ENCODE data around the gene MOBP.
A peak's percentile ranks its signal among the peaks of the same experiment; 100 is the strongest.

MOBP gene

GRCh38 chr3:39532777-39533176 is 65.3 kb downstream of the MOBP start:
- no peak for TF ChIP-seq CTCF (IDR thresholded peaks at IDR 0.05; ENCODE audit: low read depth, low read length, missing control alignments)
- H3K4me3 ChIP-seq (replicated peaks; ENCODE audit: low read depth, low read length), result no peak overlapping the region
- no peak for DNase-seq (ENCODE audit: extremely low read depth, low read depth)

- no peak overlapping the region for H3K4me3 ChIP-seq (replicated peaks; ENCODE audit: low read depth, low read length)
- DNase-seq (ENCODE audit: extremely low read depth, low read depth), result no peak
- TF ChIP-seq CTCF (IDR thresholded peaks at IDR 0.05; ENCODE audit: low read depth, low read length, missing control alignments), result no peak
Measured at GRCh38 chr3:39533226-39533625, 65.7 kb downstream of the MOBP start.

- H3K4me3 ChIP-seq (replicated peaks; ENCODE audit: low read depth, low read length), result no peak overlapping the region
- DNase-seq (ENCODE audit: extremely low read depth, low read depth), result no peak
Measured at GRCh38 chr3:39540162-39540921, 72.9 kb downstream of the MOBP start.

GRCh38 chr3:39541442-39541841 is 74.0 kb downstream of the MOBP start:
- no peak for DNase-seq (ENCODE audit: extremely low read depth, low read depth)
- H3K4me3 ChIP-seq (replicated peaks; ENCODE audit: low read depth, low read length), result no peak overlapping the region
- no peak for TF ChIP-seq CTCF (IDR thresholded peaks at IDR 0.05; ENCODE audit: low read depth, low read length, missing control alignments)

More at GRCh38 chr3:39540162-39540921, 72.9 kb downstream of the MOBP start:
- TF ChIP-seq CTCF (IDR thresholded peaks at IDR 0.05; ENCODE audit: low read depth, low read length, missing control alignments), result no peak

- TF ChIP-seq CTCF (IDR thresholded peaks at IDR 0.05; ENCODE audit: low read depth, low read length, missing control alignments), result peak; percentile 34
- no peak overlapping the region for H3K4me3 ChIP-seq (replicated peaks; ENCODE audit: low read depth, low read length)
Measured at GRCh38 chr3:39541917-39542329, 74.4 kb downstream of the MOBP start.

GRCh38 chr3:39542588-39542988 is 75.1 kb downstream of the MOBP start:
- DNase-seq (ENCODE audit: extremely low read depth, low read depth), result no peak
- H3K4me3 ChIP-seq (replicated peaks; ENCODE audit: low read depth, low read length), result no peak overlapping the region
- TF ChIP-seq CTCF (IDR thresholded peaks at IDR 0.05; ENCODE audit: low read depth, low read length, missing control alignments), result no peak

More at GRCh38 chr3:39541917-39542329, 74.4 kb downstream of the MOBP start:
- DNase-seq (ENCODE audit: extremely low read depth, low read depth), result no peak

All from HFF-Myc (cell line).